ENCODE results near the gene RYR1. TPM values are rescaled to one million over a fixed set of nuclear protein-coding genes. Genes with fewer than 3 reads are reported as not detected.
A peak's percentile ranks its signal among the peaks of the same experiment; 100 is the strongest.

The RYR1 gene
- total RNA-seq, 4 donors from 2014 or later, result 0.20 to 2.1 (median 1.4) TPM

DNA sequence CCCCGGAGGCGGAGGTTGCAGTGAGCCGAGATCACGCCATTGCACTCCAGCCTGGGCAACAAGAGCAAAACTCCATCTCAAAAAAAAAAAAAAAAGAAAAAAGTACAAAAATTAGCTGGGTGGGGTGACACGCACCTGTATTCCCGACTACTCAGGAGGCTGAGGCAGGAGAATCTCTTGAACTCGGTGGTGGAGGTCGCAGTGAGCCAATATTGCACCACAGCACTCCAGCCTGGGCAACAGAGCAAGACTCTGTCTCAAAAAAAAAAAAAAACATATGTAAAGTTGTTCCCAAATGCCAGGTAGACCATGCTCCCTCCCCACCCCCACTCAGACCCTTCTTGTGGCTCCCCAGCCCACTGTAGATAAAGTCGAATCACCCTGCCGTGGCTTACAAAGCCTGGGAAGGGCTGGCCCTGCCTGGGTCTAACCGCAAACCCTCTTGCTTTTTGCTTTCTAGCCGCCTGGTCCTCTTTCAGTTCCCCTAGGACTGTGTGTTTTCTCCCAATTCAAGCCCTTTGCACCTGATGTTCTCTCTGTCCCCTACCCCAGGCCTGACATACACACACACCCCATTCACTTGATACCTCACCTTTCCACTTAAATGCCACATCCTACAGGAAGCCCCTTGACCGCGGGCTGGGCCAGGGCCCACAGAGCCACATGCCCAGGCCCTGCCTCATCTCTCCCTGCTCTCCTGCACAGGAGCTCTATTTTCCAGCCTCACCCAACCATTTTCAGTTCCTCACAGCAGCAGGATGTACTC, 149.9 kb downstream of the RYR1 start:
- Histone ChIP-seq H3K9me3 (no peaks in the 10 kb centered on the region), H3K36me3 (no peaks in the 10 kb centered on the region), H3K27me3 (no peaks in the 10 kb centered on the region), H3K27ac (no peak overlapping the region), H3K4me3 (no peak overlapping the region), H3K4me1 (no peaks in the 10 kb centered on the region)
- TF ChIP-seq, protein P1, sequence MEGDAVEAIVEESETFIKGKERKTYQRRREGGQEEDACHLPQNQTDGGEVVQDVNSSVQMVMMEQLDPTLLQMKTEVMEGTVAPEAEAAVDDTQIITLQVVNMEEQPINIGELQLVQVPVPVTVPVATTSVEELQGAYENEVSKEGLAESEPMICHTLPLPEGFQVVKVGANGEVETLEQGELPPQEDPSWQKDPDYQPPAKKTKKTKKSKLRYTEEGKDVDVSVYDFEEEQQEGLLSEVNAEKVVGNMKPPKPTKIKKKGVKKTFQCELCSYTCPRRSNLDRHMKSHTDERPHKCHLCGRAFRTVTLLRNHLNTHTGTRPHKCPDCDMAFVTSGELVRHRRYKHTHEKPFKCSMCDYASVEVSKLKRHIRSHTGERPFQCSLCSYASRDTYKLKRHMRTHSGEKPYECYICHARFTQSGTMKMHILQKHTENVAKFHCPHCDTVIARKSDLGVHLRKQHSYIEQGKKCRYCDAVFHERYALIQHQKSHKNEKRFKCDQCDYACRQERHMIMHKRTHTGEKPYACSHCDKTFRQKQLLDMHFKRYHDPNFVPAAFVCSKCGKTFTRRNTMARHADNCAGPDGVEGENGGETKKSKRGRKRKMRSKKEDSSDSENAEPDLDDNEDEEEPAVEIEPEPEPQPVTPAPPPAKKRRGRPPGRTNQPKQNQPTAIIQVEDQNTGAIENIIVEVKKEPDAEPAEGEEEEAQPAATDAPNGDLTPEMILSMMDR (IDR thresholded peaks at IDR 0.05), result no peak
- TF ChIP-seq EP300 (IDR thresholded peaks at IDR 0.05; ENCODE audit: low read depth) (no peak), POLR2AphosphoS5 (IDR thresholded peaks at IDR 0.05) (no peak), POLR2A (IDR thresholded peaks at IDR 0.05) (no peak)
- intact Hi-C loops (cut with DNase I; ENCODE audit: low total_unique reads) (no loop called here), in situ Hi-C loops (cut with MboI; ENCODE audit: low pct_ligation_motif_present in 1 of 4, low pct_unique_long_range_greater_than_20kb in 1 of 4, low sequenced_read_pairs in 3 of 4) (loop anchor here in 1 of 4 donors (25.0 kb wide), 1 partner anchor 629 kb away; the partner anchor contains the start of gene SYCN)
- WGBS, 2 donors (ENCODE audit: low coverage in 1 of 2), result 82 to 83% methylated on average over 4 to 14 of the region's 14 CpGs
- DNase-seq, result peak; percentile 24

DNA sequence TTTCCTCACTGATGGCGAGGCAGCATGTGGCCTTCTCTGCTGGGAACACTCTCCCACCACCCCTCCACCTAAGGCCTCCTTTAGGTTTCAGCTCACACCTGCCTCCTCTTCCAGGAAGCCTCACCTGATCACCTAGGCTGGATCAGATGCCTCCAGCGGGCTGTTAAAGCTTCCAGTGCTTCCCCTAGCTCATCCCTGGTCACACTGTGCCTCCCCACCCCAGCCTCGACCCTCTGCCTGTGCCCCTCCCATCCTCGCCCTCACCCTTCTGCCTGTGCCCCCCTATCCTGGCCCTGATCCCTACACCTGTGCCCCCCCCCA, 150.5 kb downstream of the RYR1 start:
- Histone ChIP-seq H3K4me3 (no peak overlapping the region), H3K27ac (no peak overlapping the region), H3K36me3 (no peaks in the 10 kb centered on the region), H3K4me1 (no peaks in the 10 kb centered on the region), H3K27me3 (no peaks in the 10 kb centered on the region), H3K9me3 (no peaks in the 10 kb centered on the region)
- TF ChIP-seq, protein P1 (IDR thresholded peaks at IDR 0.05), result no peak
- no peak for TF ChIP-seq POLR2AphosphoS5 (IDR thresholded peaks at IDR 0.05)
- no peak for TF ChIP-seq POLR2A (IDR thresholded peaks at IDR 0.05)
- TF ChIP-seq EP300 (IDR thresholded peaks at IDR 0.05; ENCODE audit: low read depth), result no peak
- DNase-seq, result no peak
- in situ Hi-C loops (cut with MboI; ENCODE audit: low pct_ligation_motif_present in 1 of 4, low pct_unique_long_range_greater_than_20kb in 1 of 4, low sequenced_read_pairs in 3 of 4) (loop anchor here in 1 of 4 donors (25.0 kb wide), 1 partner anchor 628 kb away; the partner anchor contains the start of gene SYCN), intact Hi-C loops (cut with DNase I; ENCODE audit: low total_unique reads) (no loop called here)
- WGBS, 2 donors (ENCODE audit: low coverage in 1 of 2), result 70 to 75% methylated on average over 2 to 4 of the region's 4 CpGs

DNA sequence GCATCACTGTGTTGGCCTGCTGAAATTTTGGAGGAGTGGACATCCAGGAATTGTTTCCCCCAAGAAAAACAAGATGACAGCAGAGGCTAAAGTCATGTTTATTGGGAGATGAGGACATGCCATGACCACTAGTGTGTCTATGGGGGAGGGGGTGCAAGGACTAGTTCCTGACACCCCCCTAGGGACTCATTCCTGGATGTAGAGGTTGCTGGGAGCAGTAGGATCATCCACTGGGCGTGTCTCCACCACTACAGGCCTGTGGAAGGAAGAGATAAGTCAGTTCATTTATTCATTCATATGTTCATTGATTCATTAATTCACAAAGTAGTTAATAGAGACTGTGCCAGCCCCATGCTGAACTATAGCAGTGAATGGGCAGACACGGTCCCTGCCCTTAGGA, 154.1 kb downstream of the RYR1 start:
- no peaks in the 10 kb centered on the region for H3K36me3 ChIP-seq
- in situ Hi-C loops (cut with MboI; ENCODE audit: low pct_ligation_motif_present in 1 of 4, low pct_unique_long_range_greater_than_20kb in 1 of 4, low sequenced_read_pairs in 3 of 4) (loop anchor here in 1 of 4 donors (25.0 kb wide), 1 partner anchor 625 kb away; the partner anchor contains the start of gene SYCN), intact Hi-C loops (cut with DNase I; ENCODE audit: low total_unique reads) (no loop called here)
- no peaks in the 10 kb centered on the region for H3K27me3 ChIP-seq
- TF ChIP-seq POLR2A (IDR thresholded peaks at IDR 0.05), result no peak
- H3K4me1 ChIP-seq, result no peaks in the 10 kb centered on the region
- H3K27ac ChIP-seq, result no peak overlapping the region
- no peak for DNase-seq
- WGBS, 2 donors (ENCODE audit: low coverage in 1 of 2), result 83 to 98% methylated on average over 1 to 2 of the region's 2 CpGs
- no peaks in the 10 kb centered on the region for H3K9me3 ChIP-seq
- H3K4me3 ChIP-seq, result no peak overlapping the region

DNA sequence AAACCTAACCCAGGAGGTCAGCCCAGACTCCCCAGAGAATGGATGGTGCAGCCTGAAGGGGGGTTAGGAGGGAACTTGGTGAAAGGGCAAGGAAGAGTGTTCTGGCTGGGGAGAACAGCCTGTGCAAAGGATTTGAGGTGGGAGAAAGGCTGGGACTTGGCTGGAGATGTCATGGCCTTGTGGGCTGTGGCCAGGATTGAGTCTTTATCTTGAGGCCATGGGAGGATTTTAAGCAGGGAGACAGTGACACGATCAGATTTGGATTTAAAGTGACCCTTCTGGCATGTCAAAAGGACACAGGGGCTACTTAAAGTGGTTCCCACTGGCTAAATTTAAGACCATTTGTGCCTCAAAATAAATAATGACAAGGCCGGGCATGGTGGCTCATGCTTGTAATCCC, 154.6 kb downstream of the RYR1 start:
- DNase-seq, result no peak
- Histone ChIP-seq H3K4me3 (no peak overlapping the region), H3K36me3 (no peaks in the 10 kb centered on the region), H3K27ac (no peak overlapping the region), H3K27me3 (no peaks in the 10 kb centered on the region), H3K9me3 (no peaks in the 10 kb centered on the region), H3K4me1 (no peaks in the 10 kb centered on the region)
- intact Hi-C loops (cut with DNase I; ENCODE audit: low total_unique reads), result no loop called here
- TF ChIP-seq EP300 (IDR thresholded peaks at IDR 0.05; ENCODE audit: low read depth) (no peak), POLR2A (IDR thresholded peaks at IDR 0.05) (no peak), POLR2AphosphoS5 (IDR thresholded peaks at IDR 0.05) (no peak)
- TF ChIP-seq, protein P1 (IDR thresholded peaks at IDR 0.05), result no peak
- WGBS, 2 donors (ENCODE audit: low coverage in 1 of 2), result 53 to 81% methylated on average over 2 of the region's 2 CpGs
- in situ Hi-C loops (cut with MboI; ENCODE audit: low pct_ligation_motif_present in 1 of 4, low pct_unique_long_range_greater_than_20kb in 1 of 4, low sequenced_read_pairs in 3 of 4), result loop anchor here in 1 of 4 donors (25.0 kb wide), 1 partner anchor 624 kb away; the partner anchor contains the start of gene SYCN

Data from transverse colon (tissue), 4 donors.